ENCODE measurements around the gene CCDC86. TPM values are rescaled to one million over a fixed set of nuclear protein-coding genes. Genes with fewer than 3 reads are reported as not detected.

CCDC86 gene
- total RNA-seq (2014; rRNA removed; shearing (Covaris generic)): 18.4 and 22.3 TPM in 2 replicates

GRCh38 chr11:60841797-60842667 is at the start of gene CCDC86:
CCDC86 (plus strand) TSS chr11:60842113; CDS start chr11:60842125, 12 bp downstream.
- Histone ChIP-seq H3K36me3 (peaks cover 23% of the 10 kb centered on the region), H3K27ac (peak within 1 kb of the TSS; percentile 44), H3K27me3 (replicated peaks) (no peaks in the 10 kb centered on the region), H3K9me3 (replicated peaks) (no peaks in the 10 kb centered on the region), H3K4me1 (replicated peaks) (peaks cover 38% of the 10 kb centered on the region), H3K4me3 (peak within 1 kb of the TSS; percentile 72)
- DNase-seq (ENCODE audit: low read depth in 1 of 2, low spot score in 2 of 2): peak; percentile 98 to 99

GRCh38 chr11:60792521-60792920 is 49.4 kb upstream of the CCDC86 start:
- H3K27me3 ChIP-seq (replicated peaks): peaks cover 2% of the 10 kb centered on the region; the same call in 1 of the 2 replicates
- DNase-seq (ENCODE audit: low read depth in 1 of 2, low spot score in 2 of 2): no peak
- no peaks in the 10 kb centered on the region for H3K36me3 ChIP-seq
- H3K4me1 ChIP-seq (replicated peaks): peaks cover 2% of the 10 kb centered on the region
- H3K4me3 ChIP-seq: no peak overlapping the region
- H3K9me3 ChIP-seq (replicated peaks): peaks cover 12% of the 10 kb centered on the region
- no peak overlapping the region for H3K27ac ChIP-seq

- no peak for DNase-seq (ENCODE audit: low read depth in 1 of 2, low spot score in 2 of 2)
- Histone ChIP-seq H3K27ac (no peak overlapping the region), H3K9me3 (replicated peaks) (peaks cover 8% of the 10 kb centered on the region), H3K4me3 (no peak overlapping the region), H3K4me1 (replicated peaks) (no peaks in the 10 kb centered on the region), H3K36me3 (no peaks in the 10 kb centered on the region), H3K27me3 (replicated peaks) (peaks cover 15% of the 10 kb centered on the region)
Measured at GRCh38 chr11:60795291-60795690, 46.6 kb upstream of the CCDC86 start.

- Histone ChIP-seq H3K4me3 (no peak overlapping the region), H3K27me3 (replicated peaks) (peaks cover 26% of the 10 kb centered on the region), H3K4me1 (replicated peaks) (no peaks in the 10 kb centered on the region), H3K9me3 (replicated peaks) (peaks cover 2% of the 10 kb centered on the region), H3K27ac (no peak overlapping the region), H3K36me3 (no peaks in the 10 kb centered on the region)
- no peak for DNase-seq (ENCODE audit: low read depth in 1 of 2, low spot score in 2 of 2)
Measured at GRCh38 chr11:60797846-60798630, 43.9 kb upstream of the CCDC86 start.

- no peak overlapping the region for H3K4me3 ChIP-seq
- H3K36me3 ChIP-seq: no peaks in the 10 kb centered on the region
- DNase-seq (ENCODE audit: low read depth in 1 of 2, low spot score in 2 of 2): no peak
- peaks cover 32% of the 10 kb centered on the region for H3K27me3 ChIP-seq (replicated peaks)
- no peak overlapping the region for H3K27ac ChIP-seq
- H3K9me3 ChIP-seq (replicated peaks): peaks cover 2% of the 10 kb centered on the region
- no peaks in the 10 kb centered on the region for H3K4me1 ChIP-seq (replicated peaks)
Measured at GRCh38 chr11:60798631-60799030, 43.3 kb upstream of the CCDC86 start.

GRCh38 chr11:60801194-60801593 is 40.7 kb upstream of the CCDC86 start:
- Histone ChIP-seq H3K27me3 (replicated peaks) (peaks cover 53% of the 10 kb centered on the region), H3K27ac (no peak overlapping the region), H3K9me3 (replicated peaks) (peaks cover 2% of the 10 kb centered on the region), H3K36me3 (no peaks in the 10 kb centered on the region), H3K4me1 (replicated peaks) (no peaks in the 10 kb centered on the region), H3K4me3 (no peak overlapping the region)
- no peak for DNase-seq (ENCODE audit: low read depth in 1 of 2, low spot score in 2 of 2)

- Histone ChIP-seq H3K4me1 (replicated peaks) (no peaks in the 10 kb centered on the region), H3K27me3 (replicated peaks) (peaks cover 63% of the 10 kb centered on the region), H3K36me3 (no peaks in the 10 kb centered on the region), H3K27ac (no peak overlapping the region), H3K4me3 (no peak overlapping the region), H3K9me3 (replicated peaks) (peaks cover 2% of the 10 kb centered on the region; the same call in 1 of the 2 replicates)
- no peak for DNase-seq (ENCODE audit: low read depth in 1 of 2, low spot score in 2 of 2)
Measured at GRCh38 chr11:60803273-60803936, 38.5 kb upstream of the CCDC86 start.

GRCh38 chr11:60809249-60809648 is 32.7 kb upstream of the CCDC86 start:
- no peak overlapping the region for H3K4me3 ChIP-seq
- H3K27me3 ChIP-seq (replicated peaks): peaks cover 34% of the 10 kb centered on the region
- H3K36me3 ChIP-seq: no peaks in the 10 kb centered on the region
- no peaks in the 10 kb centered on the region for H3K4me1 ChIP-seq (replicated peaks)
- H3K27ac ChIP-seq: no peak overlapping the region
- no peak for DNase-seq (ENCODE audit: low read depth in 1 of 2, low spot score in 2 of 2)
- H3K9me3 ChIP-seq (replicated peaks): no peaks in the 10 kb centered on the region; the same call in 1 of the 2 replicates

- no peak for DNase-seq (ENCODE audit: low read depth in 1 of 2, low spot score in 2 of 2)
- Histone ChIP-seq H3K4me1 (replicated peaks) (no peaks in the 10 kb centered on the region), H3K4me3 (no peak overlapping the region)
Measured at GRCh38 chr11:60809691-60810090, 32.2 kb upstream of the CCDC86 start.

GRCh38 chr11:60810151-60810550 is 31.8 kb upstream of the CCDC86 start:
- H3K27ac ChIP-seq: no peak overlapping the region
- no peak overlapping the region for H3K4me3 ChIP-seq
- H3K9me3 ChIP-seq (replicated peaks): no peaks in the 10 kb centered on the region; the same call in 1 of the 2 replicates
- peaks cover 29% of the 10 kb centered on the region for H3K27me3 ChIP-seq (replicated peaks)
- H3K36me3 ChIP-seq: no peaks in the 10 kb centered on the region
- DNase-seq (ENCODE audit: low read depth in 1 of 2, low spot score in 2 of 2): no peak
- no peaks in the 10 kb centered on the region for H3K4me1 ChIP-seq (replicated peaks)

More at GRCh38 chr11:60809691-60810090, 32.2 kb upstream of the CCDC86 start:
- Histone ChIP-seq H3K27ac (no peak overlapping the region), H3K36me3 (no peaks in the 10 kb centered on the region), H3K9me3 (replicated peaks) (no peaks in the 10 kb centered on the region; the same call in 1 of the 2 replicates), H3K27me3 (replicated peaks) (peaks cover 31% of the 10 kb centered on the region)

- Histone ChIP-seq H3K9me3 (replicated peaks) (no peaks in the 10 kb centered on the region; the same call in 1 of the 2 replicates), H3K4me3 (no peak overlapping the region), H3K27ac (no peak overlapping the region), H3K27me3 (replicated peaks) (peaks cover 25% of the 10 kb centered on the region), H3K4me1 (replicated peaks) (no peaks in the 10 kb centered on the region), H3K36me3 (no peaks in the 10 kb centered on the region)
- no peak for DNase-seq (ENCODE audit: low read depth in 1 of 2, low spot score in 2 of 2)
Measured at GRCh38 chr11:60810569-60810968, 31.3 kb upstream of the CCDC86 start.

GRCh38 chr11:60813324-60813723 is 28.6 kb upstream of the CCDC86 start:
- Histone ChIP-seq H3K27ac (no peak overlapping the region), H3K4me1 (replicated peaks) (no peaks in the 10 kb centered on the region), H3K36me3 (no peaks in the 10 kb centered on the region), H3K4me3 (no peak overlapping the region), H3K27me3 (replicated peaks) (0 out of 2 replicates have a peak, but pooled peaks cover 9% of the 10 kb centered on the region), H3K9me3 (replicated peaks) (peaks cover 13% of the 10 kb centered on the region)
- no peak for DNase-seq (ENCODE audit: low read depth in 1 of 2, low spot score in 2 of 2)

GRCh38 chr11:60814112-60814511 is 27.8 kb upstream of the CCDC86 start:
- no peaks in the 10 kb centered on the region for H3K36me3 ChIP-seq
- H3K4me3 ChIP-seq: no peak overlapping the region
- DNase-seq (ENCODE audit: low read depth in 1 of 2, low spot score in 2 of 2): no peak

More at GRCh38 chr11:60814112-60814511, 27.8 kb upstream of the CCDC86 start:
- 0 out of 2 replicates have a peak, but pooled peaks cover 8% of the 10 kb centered on the region for H3K27me3 ChIP-seq (replicated peaks)
- H3K27ac ChIP-seq: no peak overlapping the region
- H3K9me3 ChIP-seq (replicated peaks): peaks cover 13% of the 10 kb centered on the region
- H3K4me1 ChIP-seq (replicated peaks): no peaks in the 10 kb centered on the region

All from SJSA1 (cell line).